Fibroblast of lung (primary cell): ENCODE data around the gene C21orf58. TPM values are rescaled to one million over a fixed set of nuclear protein-coding genes. Genes with fewer than 3 reads are reported as not detected.

Experiments
- DNase-seq, 2 donors: peaks; one replicate each; pipeline versions ENCODE4 v3.0.0 to v3.0.0-alpha.2; 2010; ENCODE audit warnings: low read depth in 2 of 2
- H2AFZ ChIP-seq: 2 replicates; pipeline ENCODE4 v1.5.1; 2012; ENCODE audit warnings: low read length, control low read depth, inconsistent platforms
- H3K27ac ChIP-seq: 2 replicates; pipeline ENCODE4 v1.5.1; 2011; ENCODE audit warnings: low read length, control low read depth; ENCODE audit not compliant: insufficient read depth
- H3K27me3 ChIP-seq: 2 replicates; pipeline ENCODE4 v1.5.1; 2011; ENCODE audit warnings: mild to moderate bottlenecking, low read length; ENCODE audit not compliant: control insufficient read depth, insufficient read depth
- H3K36me3 ChIP-seq: 2 replicates; pipeline ENCODE4 v1.5.1; 2011; ENCODE audit warnings: low read length; ENCODE audit not compliant: control insufficient read depth, insufficient read depth
- H3K4me1 ChIP-seq: 2 replicates; pipeline ENCODE4 v1.5.1; 2011; ENCODE audit warnings: low read length; ENCODE audit not compliant: control insufficient read depth, insufficient read depth; ENCODE audit errors: extremely low read depth
- H3K4me2 ChIP-seq: 2 replicates; pipeline ENCODE4 v1.5.1; 2011; ENCODE audit warnings: low read length, control low read depth; ENCODE audit not compliant: insufficient read depth; ENCODE audit errors: extremely low read depth
- H3K4me3 ChIP-seq, 4 experiments: fragments of 200-600 bp in 1 of 4; sonication (generic) in 1 of 4; replicated peaks in 1 of 4; 2 replicates each; pipeline ENCODE4 v1.5.1; 2011 to 2016; ENCODE audit warnings: low read length in 4 of 4, low read depth in 3 of 4, mild to moderate bottlenecking in 3 of 4, control low read depth in 2 of 4, inconsistent platforms in 1 of 4, mixed read lengths in 1 of 4; ENCODE audit not compliant: insufficient read depth in 1 of 4; ENCODE audit errors: control extremely low read depth in 1 of 4
- H3K79me2 ChIP-seq: 2 replicates; pipeline ENCODE4 v1.5.1; 2012; ENCODE audit warnings: mild to moderate bottlenecking, low read length, inconsistent platforms; ENCODE audit not compliant: control insufficient read depth, insufficient read depth
- H3K9ac ChIP-seq: 2 replicates; pipeline ENCODE4 v1.5.1; 2011; ENCODE audit warnings: mild to moderate bottlenecking, low read length, control low read depth; ENCODE audit not compliant: insufficient read depth
- H3K9me3 ChIP-seq: 2 replicates; pipeline ENCODE4 v1.5.1; 2012; ENCODE audit warnings: low read depth, low read length; ENCODE audit not compliant: control insufficient read depth, insufficient read depth
- H4K20me1 ChIP-seq: 2 replicates; pipeline ENCODE4 v1.5.1; 2011; ENCODE audit warnings: low read length; ENCODE audit not compliant: control insufficient read depth, insufficient read depth; ENCODE audit errors: extremely low read depth
- EZH2 ChIP-seq: IDR thresholded peaks from 2 replicates; pipeline ENCODE4 v1.5.1; 2012; ENCODE audit warnings: low read length, control low read depth, mild to moderate bottlenecking; ENCODE audit errors: missing control alignments
- polyA plus RNA-seq, 2 donors: library from polyadenylated mRNA; depleted of rRNA in 1 of 2; stranded (reverse) in 1 of 2; unstranded in 1 of 2; fragments of >200 nt; gene quantifications; 2 replicates each; pipeline ENCODE4 v1.2.1, GENCODE V29; 2011 to 2012; ENCODE audit warnings: missing spikeins in 1 of 2
- total RNA-seq: library from RNA; depleted of rRNA; stranded (reverse); fragments of >200 nt; gene quantifications from 2 replicates; pipeline ENCODE4 v1.2.1, GENCODE V29; 2014
- TF ChIP-seq, protein P1 (sequence below), 2 donors: IDR thresholded peaks in 1 of 2; conservative IDR thresholded peaks in 1 of 2; 1 replicate in 1 of 2; 2 replicates in 1 of 2; pipeline ENCODE4 v1.5.1; 2011 to 2012; ENCODE audit warnings: low read length in 2 of 2, control low read depth in 1 of 2, inconsistent platforms in 1 of 2, low read depth in 1 of 2, mild to moderate bottlenecking in 1 of 2

C21orf58 gene
- total and polyA plus RNA-seq, 2 donors (not counting 1 experiment from before 2014, with no cell fraction given) = 1.4 to 2.5 TPM

GRCh38 chr21:46327711-46328110 is 4.0 kb upstream of the C21orf58 start:
- H2AFZ ChIP-seq = no peak overlapping the region
- TF ChIP-seq, protein P1, sequence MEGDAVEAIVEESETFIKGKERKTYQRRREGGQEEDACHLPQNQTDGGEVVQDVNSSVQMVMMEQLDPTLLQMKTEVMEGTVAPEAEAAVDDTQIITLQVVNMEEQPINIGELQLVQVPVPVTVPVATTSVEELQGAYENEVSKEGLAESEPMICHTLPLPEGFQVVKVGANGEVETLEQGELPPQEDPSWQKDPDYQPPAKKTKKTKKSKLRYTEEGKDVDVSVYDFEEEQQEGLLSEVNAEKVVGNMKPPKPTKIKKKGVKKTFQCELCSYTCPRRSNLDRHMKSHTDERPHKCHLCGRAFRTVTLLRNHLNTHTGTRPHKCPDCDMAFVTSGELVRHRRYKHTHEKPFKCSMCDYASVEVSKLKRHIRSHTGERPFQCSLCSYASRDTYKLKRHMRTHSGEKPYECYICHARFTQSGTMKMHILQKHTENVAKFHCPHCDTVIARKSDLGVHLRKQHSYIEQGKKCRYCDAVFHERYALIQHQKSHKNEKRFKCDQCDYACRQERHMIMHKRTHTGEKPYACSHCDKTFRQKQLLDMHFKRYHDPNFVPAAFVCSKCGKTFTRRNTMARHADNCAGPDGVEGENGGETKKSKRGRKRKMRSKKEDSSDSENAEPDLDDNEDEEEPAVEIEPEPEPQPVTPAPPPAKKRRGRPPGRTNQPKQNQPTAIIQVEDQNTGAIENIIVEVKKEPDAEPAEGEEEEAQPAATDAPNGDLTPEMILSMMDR (conservative IDR thresholded peaks at IDR 0.05 in 1 of 2, IDR thresholded peaks at IDR 0.05 in 1 of 2; ENCODE audit: low read depth in 1 of 2, low read length in 2 of 2) = no peak
- H3K27ac ChIP-seq = no peak overlapping the region
- H3K9ac ChIP-seq = no peak overlapping the region
- peaks cover 48% of the 10 kb centered on the region for H3K79me2 ChIP-seq
- H3K9me3 ChIP-seq = no peaks in the 10 kb centered on the region
- H3K4me1 ChIP-seq = peaks cover 4% of the 10 kb centered on the region
- H3K36me3 ChIP-seq = peaks cover 4% of the 10 kb centered on the region
- DNase-seq = no peak
- H3K4me2 ChIP-seq = no peak overlapping the region
- no peaks in the 10 kb centered on the region for H3K27me3 ChIP-seq
- H3K4me3 ChIP-seq = no peak overlapping the region
- no peaks in the 10 kb centered on the region for H4K20me1 ChIP-seq

GRCh38 chr21:46326110-46326703 is 2.5 kb upstream of the C21orf58 start:
- TF ChIP-seq EZH2 = no peak
- TF ChIP-seq, protein P1 (conservative IDR thresholded peaks at IDR 0.05 in 1 of 2, IDR thresholded peaks at IDR 0.05 in 1 of 2; ENCODE audit: low read depth in 1 of 2, low read length in 2 of 2) = no peak
- peaks cover 4% of the 10 kb centered on the region for H3K36me3 ChIP-seq

GRCh38 chr21:46325073-46325912 is 1.6 kb upstream of the C21orf58 start:
- Histone ChIP-seq H4K20me1 (no peaks in the 10 kb centered on the region), H3K9me3 (no peaks in the 10 kb centered on the region), H2AFZ (peak overlapping the region; percentile 61), H3K79me2 (peaks cover 70% of the 10 kb centered on the region), H3K36me3 (peaks cover 4% of the 10 kb centered on the region), H3K27ac (peak overlapping the region; percentile 80), H3K4me1 (peaks cover 17% of the 10 kb centered on the region), H3K27me3 (no peaks in the 10 kb centered on the region), H3K9ac (peak overlapping the region; percentile 69), H3K4me3 (peak overlapping the region; percentile 74 to 86 (median 78)), H3K4me2 (peak overlapping the region; percentile 79)
- DNase-seq = peak; percentile 40 to 54
- TF ChIP-seq, protein P1 (conservative IDR thresholded peaks at IDR 0.05 in 1 of 2, IDR thresholded peaks at IDR 0.05 in 1 of 2; ENCODE audit: low read depth in 1 of 2, low read length in 2 of 2) = peak in 1 of 2 donors; percentile 45
- TF ChIP-seq EZH2 = no peak

More at GRCh38 chr21:46326110-46326703, 2.5 kb upstream of the C21orf58 start:
- peak overlapping the region; percentile 79 for H3K4me2 ChIP-seq
- no peaks in the 10 kb centered on the region for H3K27me3 ChIP-seq
- H3K9me3 ChIP-seq = no peaks in the 10 kb centered on the region
- no peak overlapping the region for H3K9ac ChIP-seq
- H4K20me1 ChIP-seq = no peaks in the 10 kb centered on the region
- peaks cover 63% of the 10 kb centered on the region for H3K79me2 ChIP-seq
- no peak for DNase-seq
- H3K4me1 ChIP-seq = peaks cover 13% of the 10 kb centered on the region
- H3K4me3 ChIP-seq = peak overlapping the region in 2 of 4 experiments; percentile 81 to 86
- H3K27ac ChIP-seq = no peak overlapping the region
- no peak overlapping the region for H2AFZ ChIP-seq
